ENCODE data around the gene ARHGAP40. TPM values are rescaled to one million over a fixed set of nuclear protein-coding genes. Genes with fewer than 3 reads are reported as not detected.
A peak's percentile ranks its signal among the peaks of the same experiment; 100 is the strongest.

The ARHGAP40 gene
- total and polyA plus RNA-seq, 2 of the 13 experiments (the other 11 are each of a cell fraction or from before 2014, with no cell fraction given) = 0.75 to 2.1 TPM

GRCh38 chr20:38601216-38602184 is at the start of gene ARHGAP40 (continued):
- no peak for TF ChIP-seq ZNF276 (CRISPR knock-in tag; IDR thresholded peaks at IDR 0.05; ENCODE audit: low read depth)
- no peak for TF ChIP-seq ZNF468 (CRISPR knock-in tag; IDR thresholded peaks at IDR 0.05)
- TF ChIP-seq ERF (CRISPR knock-in tag; IDR thresholded peaks at IDR 0.05) = 0 out of 2 replicates have a peak, but pooled peaks have one; percentile 24
- TF ChIP-seq FOXO1 (CRISPR knock-in tag; IDR thresholded peaks at IDR 0.05) = no peak
- no peak for TF ChIP-seq EHMT2 (IDR thresholded peaks at IDR 0.05; ENCODE audit: borderline replicate concordance, low read depth, low read length)
- TF ChIP-seq MAZ (IDR thresholded peaks at IDR 0.05; ENCODE audit: borderline replicate concordance, low read depth, low read length) = no peak
- no peak for TF ChIP-seq MAZ (CRISPR knock-in tag; IDR thresholded peaks at IDR 0.05; ENCODE audit: low read depth)
- no peak for TF ChIP-seq ZNF776 (CRISPR knock-in tag; IDR thresholded peaks at IDR 0.05)
- TF ChIP-seq EP300 (IDR thresholded peaks at IDR 0.05; ENCODE audit: low read depth in 2 of 2, low read length in 2 of 2) = no peak
- no peak for TF ChIP-seq EP300 (CRISPR knock-in tag; IDR thresholded peaks at IDR 0.05; ENCODE audit: borderline replicate concordance)
- TF ChIP-seq NCOA2 (CRISPR knock-in tag; IDR thresholded peaks at IDR 0.05) = no peak
- TF ChIP-seq ZFP1 (CRISPR knock-in tag; IDR thresholded peaks at IDR 0.05) = no peak
- TF ChIP-seq GLMP (CRISPR knock-in tag; IDR thresholded peaks at IDR 0.05; ENCODE audit: borderline replicate concordance) = no peak
- no peak for TF ChIP-seq SP2 (CRISPR knock-in tag; IDR thresholded peaks at IDR 0.05)
- TF ChIP-seq, protein P1, sequence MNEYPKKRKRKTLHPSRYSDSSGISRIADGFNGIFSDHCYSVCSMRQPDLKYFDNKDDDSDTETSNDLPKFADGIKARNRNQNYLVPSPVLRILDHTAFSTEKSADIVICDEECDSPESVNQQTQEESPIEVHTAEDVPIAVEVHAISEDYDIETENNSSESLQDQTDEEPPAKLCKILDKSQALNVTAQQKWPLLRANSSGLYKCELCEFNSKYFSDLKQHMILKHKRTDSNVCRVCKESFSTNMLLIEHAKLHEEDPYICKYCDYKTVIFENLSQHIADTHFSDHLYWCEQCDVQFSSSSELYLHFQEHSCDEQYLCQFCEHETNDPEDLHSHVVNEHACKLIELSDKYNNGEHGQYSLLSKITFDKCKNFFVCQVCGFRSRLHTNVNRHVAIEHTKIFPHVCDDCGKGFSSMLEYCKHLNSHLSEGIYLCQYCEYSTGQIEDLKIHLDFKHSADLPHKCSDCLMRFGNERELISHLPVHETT (CRISPR knock-in tag; conservative IDR thresholded peaks at IDR 0.05) = no peak
- no peak for TF ChIP-seq ZNF383 (CRISPR knock-in tag; IDR thresholded peaks at IDR 0.05; ENCODE audit: borderline replicate concordance)
- TF ChIP-seq KAT8 (CRISPR knock-in tag; IDR thresholded peaks at IDR 0.05) = no peak
- 0 out of 2 replicates have a peak, but pooled peaks have one; percentile 55 for TF ChIP-seq HBP1 (CRISPR knock-in tag; IDR thresholded peaks at IDR 0.05; ENCODE audit: low read depth)
- 0 out of 2 replicates have a peak, but pooled peaks have one; percentile 17 for TF ChIP-seq ZNF724P (CRISPR knock-in tag; IDR thresholded peaks at IDR 0.05; ENCODE audit: borderline replicate concordance)
- peak; percentile 71; the same call in 1 of the 2 replicates for TF ChIP-seq ELK4 (CRISPR knock-in tag; IDR thresholded peaks at IDR 0.05; ENCODE audit: borderline replicate concordance)
